ENCODE measurements around the gene DCHS2.

DCHS2 gene

GRCh38 chr4:154452798-154453346, 38.7 kb downstream of the DCHS2 start:
- no peak for TF ChIP-seq CTCF (IDR thresholded peaks at IDR 0.05; ENCODE audit: extremely low read depth, insufficient read depth, missing control alignments)

GRCh38 chr4:154450966-154451365, 40.6 kb downstream of the DCHS2 start:
- DNase-seq (ENCODE audit: low spot score), result no peak
- in situ Hi-C loops (cut with MboI; ENCODE audit: low pct_unique_long_range_greater_than_20kb, low sequenced_read_pairs, unreplicated experiment), result no loop called here
- TF ChIP-seq CTCF (IDR thresholded peaks at IDR 0.05; ENCODE audit: extremely low read depth, insufficient read depth, missing control alignments), result no peak

More at GRCh38 chr4:154452798-154453346, 38.7 kb downstream of the DCHS2 start:
- in situ Hi-C loops (cut with MboI; ENCODE audit: low pct_unique_long_range_greater_than_20kb, low sequenced_read_pairs, unreplicated experiment), result no loop called here
- DNase-seq (ENCODE audit: low spot score), result no peak

GRCh38 chr4:154444958-154445357, 46.6 kb downstream of the DCHS2 start:
- no peak for TF ChIP-seq CTCF (IDR thresholded peaks at IDR 0.05; ENCODE audit: extremely low read depth, insufficient read depth, missing control alignments)
- DNase-seq (ENCODE audit: low spot score), result no peak
- in situ Hi-C loops (cut with MboI; ENCODE audit: low pct_unique_long_range_greater_than_20kb, low sequenced_read_pairs, unreplicated experiment), result no loop called here

GRCh38 chr4:154441982-154442381, 49.6 kb downstream of the DCHS2 start:
- TF ChIP-seq CTCF (IDR thresholded peaks at IDR 0.05; ENCODE audit: extremely low read depth, insufficient read depth, missing control alignments), result no peak
- DNase-seq (ENCODE audit: low spot score), result no peak
- in situ Hi-C loops (cut with MboI; ENCODE audit: low pct_unique_long_range_greater_than_20kb, low sequenced_read_pairs, unreplicated experiment), result no loop called here

- DNase-seq (ENCODE audit: low spot score), result no peak
- TF ChIP-seq CTCF (IDR thresholded peaks at IDR 0.05; ENCODE audit: extremely low read depth, insufficient read depth, missing control alignments), result no peak
- in situ Hi-C loops (cut with MboI; ENCODE audit: low pct_unique_long_range_greater_than_20kb, low sequenced_read_pairs, unreplicated experiment), result no loop called here
Measured at GRCh38 chr4:154441124-154441523, 50.5 kb downstream of the DCHS2 start.

GRCh38 chr4:154439224-154439623, 52.4 kb downstream of the DCHS2 start:
- no peak for TF ChIP-seq CTCF (IDR thresholded peaks at IDR 0.05; ENCODE audit: extremely low read depth, insufficient read depth, missing control alignments)
- DNase-seq (ENCODE audit: low spot score), result no peak
- in situ Hi-C loops (cut with MboI; ENCODE audit: low pct_unique_long_range_greater_than_20kb, low sequenced_read_pairs, unreplicated experiment), result no loop called here

GRCh38 chr4:154435895-154436294, 55.7 kb downstream of the DCHS2 start:
- in situ Hi-C loops (cut with MboI; ENCODE audit: low pct_unique_long_range_greater_than_20kb, low sequenced_read_pairs, unreplicated experiment), result no loop called here
- no peak for DNase-seq (ENCODE audit: low spot score)
- TF ChIP-seq CTCF (IDR thresholded peaks at IDR 0.05; ENCODE audit: extremely low read depth, insufficient read depth, missing control alignments), result no peak
